Urinary bladder (tissue), 4 donors: ENCODE data around the gene TSPO. TPM values are rescaled to one million over a fixed set of nuclear protein-coding genes. Genes with fewer than 3 reads are reported as not detected.

Experiments
- DNase-seq: peaks from one replicate; pipeline ENCODE4 v3.0.0-alpha.2; 2015; ENCODE audit errors: extremely low spot score
- H3K27ac ChIP-seq: one replicate; pipeline ENCODE4 v1.5.1; 2013; ENCODE audit warnings: low read depth, mild to moderate bottlenecking, moderate library complexity
- H3K36me3 ChIP-seq: one replicate; pipeline ENCODE4 v1.6.1; 2013; ENCODE audit warnings: mild to moderate bottlenecking, moderate library complexity; ENCODE audit not compliant: insufficient read depth
- H3K4me1 ChIP-seq: one replicate; pipeline ENCODE4 v1.6.1; 2013; ENCODE audit warnings: mild to moderate bottlenecking, moderate library complexity; ENCODE audit not compliant: insufficient read depth
- H3K4me3 ChIP-seq: one replicate; pipeline ENCODE4 v1.5.1; 2013; ENCODE audit warnings: low read depth, low read length
- WGBS: extraction: QIAGEN DNeasy Blood & Tissue Kit; methylation state at CpG from one replicate; pipeline ENCODE4 v1.1.7; 2013; 5-methylcytosine and 5-hydroxymethylcytosine counted together
- polyA plus RNA-seq: library from polyadenylated mRNA; stranded (reverse); fragments of 200-250 nt; gene quantifications from one replicate; pipeline ENCODE4 v1.2.3, GENCODE V29; 2013
- total RNA-seq: library from RNA; depleted of rRNA; stranded (reverse); fragments of >200 nt; gene quantifications from one replicate; pipeline ENCODE4 v1.2.3, GENCODE V29; 2014
- donor health status: healthy with polysubstance abuse.
- donor health status: healthy.

TSPO gene
- total and polyA plus RNA-seq, 2 donors, result 57.6 to 211 TPM

- WGBS, result 81% methylated on average over 9 of the region's 9 CpGs
- Histone ChIP-seq H3K4me1 (no peaks in the 10 kb centered on the region), H3K27ac (no peak overlapping the region), H3K4me3 (no peak overlapping the region), H3K36me3 (no peaks in the 10 kb centered on the region)
- DNase-seq, result no peak
Observed at GRCh38 chr22:43157874-43158546, 6.7 kb downstream of the TSPO start.

- H3K27ac ChIP-seq, result no peak overlapping the region
- H3K36me3 ChIP-seq, result no peaks in the 10 kb centered on the region
- no peaks in the 10 kb centered on the region for H3K4me1 ChIP-seq
- DNase-seq, result no peak
- 91% methylated on average over 24 of the region's 24 CpGs for WGBS
- H3K4me3 ChIP-seq, result no peak overlapping the region
Observed at GRCh38 chr22:43158778-43159483, 7.6 kb downstream of the TSPO start.

GRCh38 chr22:43159484-43160178 lies 8.3 kb downstream of the TSPO start:
- H3K4me1 ChIP-seq, result no peaks in the 10 kb centered on the region
- H3K36me3 ChIP-seq, result no peaks in the 10 kb centered on the region
- 76% methylated on average over 18 of the region's 18 CpGs for WGBS

GRCh38 chr22:43160497-43161126 lies 9.3 kb downstream of the TSPO start:
- Histone ChIP-seq H3K4me1 (no peaks in the 10 kb centered on the region), H3K4me3 (no peak overlapping the region), H3K36me3 (no peaks in the 10 kb centered on the region), H3K27ac (no peak overlapping the region)
- 97% methylated on average over 8 of the region's 8 CpGs for WGBS
- DNase-seq, result no peak

More at GRCh38 chr22:43159484-43160178, 8.3 kb downstream of the TSPO start:
- no peak overlapping the region for H3K4me3 ChIP-seq
- no peak for DNase-seq
- H3K27ac ChIP-seq, result no peak overlapping the region

- DNase-seq, result no peak
- H3K4me3 ChIP-seq, result no peak overlapping the region
- 98% methylated on average over 24 of the region's 24 CpGs for WGBS
- no peaks in the 10 kb centered on the region for H3K4me1 ChIP-seq
- H3K36me3 ChIP-seq, result no peaks in the 10 kb centered on the region
- H3K27ac ChIP-seq, result no peak overlapping the region
Observed at GRCh38 chr22:43162412-43163150, 11.2 kb downstream of the TSPO start.

GRCh38 chr22:43163241-43163795 lies 12.0 kb downstream of the TSPO start:
- DNase-seq, result no peak
- Histone ChIP-seq H3K4me3 (no peak overlapping the region), H3K36me3 (no peaks in the 10 kb centered on the region), H3K27ac (no peak overlapping the region), H3K4me1 (no peaks in the 10 kb centered on the region)
- 82% methylated on average over 18 of the region's 18 CpGs for WGBS

- no peaks in the 10 kb centered on the region for H3K4me1 ChIP-seq
- no peak for DNase-seq
- 39% methylated on average over 16 of the region's 16 CpGs for WGBS
- H3K4me3 ChIP-seq, result no peak overlapping the region
- H3K36me3 ChIP-seq, result no peaks in the 10 kb centered on the region
- H3K27ac ChIP-seq, result no peak overlapping the region
Observed at GRCh38 chr22:43164636-43165035, 13.3 kb downstream of the TSPO start.

- WGBS, result 91% methylated on average over 23 of the region's 23 CpGs
- no peak for DNase-seq
- H3K36me3 ChIP-seq, result no peaks in the 10 kb centered on the region
- no peak overlapping the region for H3K4me3 ChIP-seq
- no peaks in the 10 kb centered on the region for H3K4me1 ChIP-seq
- no peak overlapping the region for H3K27ac ChIP-seq
Observed at GRCh38 chr22:43166132-43166930, 15.0 kb downstream of the TSPO start.

GRCh38 chr22:43167001-43167589 lies 15.7 kb downstream of the TSPO start:
- Histone ChIP-seq H3K4me3 (no peak overlapping the region), H3K4me1 (no peaks in the 10 kb centered on the region), H3K27ac (no peak overlapping the region), H3K36me3 (no peaks in the 10 kb centered on the region)
- no peak for DNase-seq
- 92% methylated on average over 19 of the region's 19 CpGs for WGBS

GRCh38 chr22:43168471-43169309 lies 17.3 kb downstream of the TSPO start:
- no peaks in the 10 kb centered on the region for H3K36me3 ChIP-seq
- WGBS, result 84% methylated on average over 25 of the region's 25 CpGs
- DNase-seq, result no peak

GRCh38 chr22:43169310-43170130 lies 18.2 kb downstream of the TSPO start:
- Histone ChIP-seq H3K27ac (no peak overlapping the region), H3K4me3 (no peak overlapping the region), H3K4me1 (no peaks in the 10 kb centered on the region), H3K36me3 (no peaks in the 10 kb centered on the region)
- DNase-seq, result no peak
- WGBS, result 94% methylated on average over 23 of the region's 23 CpGs

More at GRCh38 chr22:43168471-43169309, 17.3 kb downstream of the TSPO start:
- no peak overlapping the region for H3K4me3 ChIP-seq
- no peak overlapping the region for H3K27ac ChIP-seq
- no peaks in the 10 kb centered on the region for H3K4me1 ChIP-seq
